Endothelial cell (in vitro differentiated cells): ENCODE data around the gene TENT4A. TPM values are rescaled to one million over a fixed set of nuclear protein-coding genes. Genes with fewer than 3 reads are reported as not detected.

Experiments used
- DNase-seq: peaks from one replicate; pipeline ENCODE4 v3.0.0; 2021; ENCODE audit warnings: low spot score
- H3K27ac Mint-ChIP-seq: one replicate; pipeline ENCODE4 v1.8.0; 2021; ENCODE audit warnings: mixed read lengths, inconsistent platforms; ENCODE audit not compliant: unreplicated experiment
- H3K27me3 Mint-ChIP-seq: one replicate; pipeline ENCODE4 v1.8.0; 2021; ENCODE audit warnings: mild to moderate bottlenecking, moderate library complexity, mixed read lengths, inconsistent platforms; ENCODE audit not compliant: unreplicated experiment
- H3K36me3 Mint-ChIP-seq: one replicate; pipeline ENCODE4 v1.8.0; 2021; ENCODE audit warnings: mild to moderate bottlenecking, low read depth, mixed read lengths, inconsistent platforms; ENCODE audit not compliant: unreplicated experiment
- H3K4me1 Mint-ChIP-seq: one replicate; pipeline ENCODE4 v1.8.0; 2021; ENCODE audit warnings: mild to moderate bottlenecking, mixed read lengths, inconsistent platforms; ENCODE audit not compliant: unreplicated experiment
- H3K4me3 Mint-ChIP-seq: one replicate; pipeline ENCODE4 v1.8.0; 2021; ENCODE audit warnings: mild to moderate bottlenecking, mixed read lengths, inconsistent platforms; ENCODE audit not compliant: unreplicated experiment
- H3K9me3 Mint-ChIP-seq: one replicate; pipeline ENCODE4 v1.8.0; 2021; ENCODE audit warnings: mixed read lengths, inconsistent platforms; ENCODE audit not compliant: unreplicated experiment
- CTCF ChIP-seq: fragments of 200-600 bp; sonication (generic); IDR thresholded peaks from one replicate; pipeline ENCODE4 v1.5.0; 2021; ENCODE audit warnings: antibody characterized with exemption; ENCODE audit not compliant: unreplicated experiment
- total RNA-seq: library from RNA; stranded (reverse); fragmentation: NEBNext Ultra II Directional; extraction: Animal tissue kit (Norgen Biotek cat#: 25700); gene quantifications from one replicate; pipeline ENCODE4 v1.2.1, GENCODE V29; 2021; ENCODE audit not compliant: unreplicated experiment

The TENT4A gene
- total RNA-seq, 1 donor from 2014 or later = 24.7 TPM

GRCh38 chr5:6722015-6722414, 8.8 kb downstream of the TENT4A start:
- H3K9me3 Mint-ChIP-seq = no peaks in the 10 kb centered on the region
- H3K4me3 Mint-ChIP-seq = no peak overlapping the region
- no peak overlapping the region for H3K27ac Mint-ChIP-seq
- TF ChIP-seq CTCF = no peak
- H3K36me3 Mint-ChIP-seq = peaks cover 17% of the 10 kb centered on the region
- H3K4me1 Mint-ChIP-seq = peaks cover 9% of the 10 kb centered on the region
- no peak for DNase-seq
- peaks cover 6% of the 10 kb centered on the region for H3K27me3 Mint-ChIP-seq

DNA sequence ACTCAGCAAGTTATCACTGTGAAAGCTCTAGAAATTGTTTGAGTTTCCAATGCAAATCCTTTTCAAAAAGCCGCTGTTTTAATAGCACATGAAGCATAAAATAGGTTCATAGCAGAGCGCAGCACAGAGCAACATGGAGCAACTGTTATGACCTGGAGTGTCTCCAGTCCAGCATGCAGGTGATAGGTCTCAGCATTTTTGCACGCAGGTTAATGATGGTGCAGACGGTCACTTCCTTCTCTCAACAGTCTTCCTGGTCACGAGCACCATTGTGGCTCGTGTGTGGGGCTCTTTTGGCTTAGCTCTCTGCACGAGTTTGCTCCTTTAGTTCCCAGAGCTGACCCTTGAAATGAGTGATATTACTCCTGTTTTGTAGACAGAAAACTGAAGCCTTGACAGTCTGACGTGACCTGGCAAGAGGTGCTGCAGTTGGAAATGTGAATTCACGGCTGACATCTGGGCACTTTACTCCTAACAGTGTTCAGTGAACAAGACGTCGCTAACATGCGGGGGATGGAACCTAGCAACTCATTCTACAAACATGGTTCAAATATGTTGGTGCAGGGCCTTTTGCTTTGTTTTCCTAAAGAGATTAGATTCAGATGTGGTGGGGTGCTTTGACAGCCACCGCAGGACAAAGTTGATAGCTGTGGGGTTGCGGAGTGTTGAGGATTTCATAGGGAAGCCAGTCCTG, 10.0 kb downstream of the TENT4A start:
- DNase-seq = no peak
- Mint-ChIP-seq H3K36me3 (peaks cover 24% of the 10 kb centered on the region), H3K27ac (peak overlapping the region; percentile 39), H3K4me1 (peaks cover 14% of the 10 kb centered on the region), H3K9me3 (no peaks in the 10 kb centered on the region), H3K4me3 (no peak overlapping the region), H3K27me3 (peaks cover 8% of the 10 kb centered on the region)
- no peak for TF ChIP-seq CTCF

DNA sequence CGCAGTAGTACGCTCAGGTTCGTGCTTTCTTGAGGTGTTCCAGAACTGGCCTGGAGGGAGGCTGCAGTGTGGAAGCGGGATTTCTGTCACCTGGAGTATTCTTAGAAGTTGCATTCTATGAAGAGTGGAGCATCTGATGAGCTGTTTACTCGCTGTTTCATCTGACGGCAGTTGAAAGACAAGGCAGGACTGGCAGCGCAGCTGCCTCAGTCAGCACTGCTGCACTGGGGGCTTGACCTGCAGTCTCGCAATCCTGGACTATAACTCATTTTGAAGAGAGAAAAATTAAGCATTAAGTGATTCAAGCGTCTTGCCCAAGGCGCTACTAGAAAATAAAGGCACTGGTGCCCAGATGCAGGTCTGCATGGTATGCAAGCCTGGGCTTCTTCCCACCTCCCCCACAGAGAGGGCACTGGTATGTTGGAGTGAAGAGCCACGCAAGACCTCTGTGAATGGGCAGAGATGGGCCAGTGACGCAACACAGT, 10.6 kb downstream of the TENT4A start:
- no peak overlapping the region for H3K27ac Mint-ChIP-seq

GRCh38 chr5:6724321-6724929, 11.2 kb downstream of the TENT4A start:
- Mint-ChIP-seq H3K4me3 (no peak overlapping the region), H3K36me3 (peaks cover 24% of the 10 kb centered on the region), H3K27me3 (peaks cover 5% of the 10 kb centered on the region), H3K27ac (peak overlapping the region; percentile 17), H3K9me3 (no peaks in the 10 kb centered on the region), H3K4me1 (peaks cover 14% of the 10 kb centered on the region)
- TF ChIP-seq CTCF = no peak
- no peak for DNase-seq

More for the DNA sequence above, 10.6 kb downstream of the TENT4A start:
- Mint-ChIP-seq H3K36me3 (peaks cover 24% of the 10 kb centered on the region), H3K4me1 (peaks cover 14% of the 10 kb centered on the region), H3K27me3 (peaks cover 5% of the 10 kb centered on the region), H3K4me3 (no peak overlapping the region), H3K9me3 (no peaks in the 10 kb centered on the region)
- no peak for DNase-seq
- no peak for TF ChIP-seq CTCF

- Mint-ChIP-seq H3K27me3 (peaks cover 5% of the 10 kb centered on the region), H3K36me3 (peaks cover 24% of the 10 kb centered on the region), H3K9me3 (no peaks in the 10 kb centered on the region), H3K27ac (no peak overlapping the region), H3K4me1 (peaks cover 14% of the 10 kb centered on the region), H3K4me3 (no peak overlapping the region)
- TF ChIP-seq CTCF = no peak
- no peak for DNase-seq
These were observed 12.2 kb downstream of the TENT4A start for GRCh38 chr5:6725421-6725820.
